BLaER1 treated with 17β-estradiol and CSF1 and Interleukin-3, amounts not matched to agents 10 nM and 100 nM (cell line): ENCODE measurements around the gene MDFI.

Source experiments
- H3K27ac ChIP-seq, 11 experiments: shearing (Covaris generic); formaldehyde crosslinking; 2 replicates each; pipeline ENCODE4 v1.8.1; 2022
- H3K27me3 ChIP-seq, 11 experiments: shearing (Covaris generic); formaldehyde crosslinking; 2 replicates each; pipeline ENCODE4 v1.8.1; 2022
- H3K36me3 ChIP-seq, 11 experiments: shearing (Covaris generic); formaldehyde crosslinking; 2 replicates each; pipeline ENCODE4 v1.8.1; 2022
- H3K4me1 ChIP-seq, 10 experiments: shearing (Covaris generic); formaldehyde crosslinking; 2 replicates each; pipeline ENCODE4 v1.8.1; 2022
- H3K4me2 ChIP-seq, 11 experiments: shearing (Covaris generic); formaldehyde crosslinking; 2 replicates each; pipeline ENCODE4 v1.8.1; 2022
- H3K4me3 ChIP-seq, 10 experiments: shearing (Covaris generic); formaldehyde crosslinking; 2 replicates each; pipeline ENCODE4 v1.8.1; 2022
- H3K9ac ChIP-seq, 11 experiments: shearing (Covaris generic); formaldehyde crosslinking; 2 replicates each; pipeline ENCODE4 v1.8.1; 2022
- H3K9me3 ChIP-seq, 11 experiments: shearing (Covaris generic); formaldehyde crosslinking; replicated peaks in 1 of 11; 2 replicates each; pipeline ENCODE4 v1.8.1; 2022
- H4K20me1 ChIP-seq, 11 experiments: shearing (Covaris generic); formaldehyde crosslinking; 2 replicates each; pipeline ENCODE4 v1.8.1; 2022
- Cebpa-rat ChIP-seq, 11 experiments: shearing (Covaris generic); IDR thresholded peaks; 2 replicates each; pipeline ENCODE4 v1.8.1; 2022

The MDFI gene

GRCh38 chr6:41624621-41625380 lies 13.5 kb upstream of the MDFI start:
- H3K4me1 ChIP-seq = peaks cover 53 to 77% (median 67%) of the 10 kb centered on the region in 10 experiments
- no peak for TF ChIP-seq Cebpa-rat (IDR thresholded peaks at IDR 0.05)
- H3K4me2 ChIP-seq = peak overlapping the region; percentile 63 to 85 (median 74)
- peaks cover 13 to 26% (median 22%) of the 10 kb centered on the region in 11 experiments for H3K9me3 ChIP-seq
- H3K36me3 ChIP-seq = no peaks in the 10 kb centered on the region
- H3K4me3 ChIP-seq = peak overlapping the region in 3 of 10 experiments; percentile 10 to 43 (median 32); a peak in 5 of 20 replicates
- H3K9ac ChIP-seq = peak overlapping the region in 7 of 11 experiments; percentile 38 to 73 (median 64); a peak in 13 of 22 replicates
- no peaks in the 10 kb centered on the region for H3K27me3 ChIP-seq
- no peaks in the 10 kb centered on the region for H4K20me1 ChIP-seq
- peak overlapping the region in 9 of 11 experiments; percentile 25 to 88 (median 77); a peak in 17 of 22 replicates for H3K27ac ChIP-seq

- no peak for TF ChIP-seq Cebpa-rat (IDR thresholded peaks at IDR 0.05)
- Histone ChIP-seq H3K9ac (peak overlapping the region in 7 of 11 experiments; percentile 32 to 73 (median 64); a peak in 12 of 22 replicates), H3K27me3 (no peaks in the 10 kb centered on the region), H3K36me3 (no peaks in the 10 kb centered on the region), H3K27ac (peak overlapping the region in 9 of 11 experiments; percentile 16 to 88 (median 77); a peak in 17 of 22 replicates), H3K4me2 (peak overlapping the region; percentile 63 to 85 (median 74)), H4K20me1 (no peaks in the 10 kb centered on the region), H3K9me3 (peaks cover 11 to 22% (median 18%) of the 10 kb centered on the region in 11 experiments), H3K4me3 (peak overlapping the region in 2 of 10 experiments; percentile 32 to 43; a peak in 5 of 20 replicates), H3K4me1 (peaks cover 53 to 82% (median 69%) of the 10 kb centered on the region in 10 experiments)
Observed at GRCh38 chr6:41625442-41625841, 12.8 kb upstream of the MDFI start.

DNA sequence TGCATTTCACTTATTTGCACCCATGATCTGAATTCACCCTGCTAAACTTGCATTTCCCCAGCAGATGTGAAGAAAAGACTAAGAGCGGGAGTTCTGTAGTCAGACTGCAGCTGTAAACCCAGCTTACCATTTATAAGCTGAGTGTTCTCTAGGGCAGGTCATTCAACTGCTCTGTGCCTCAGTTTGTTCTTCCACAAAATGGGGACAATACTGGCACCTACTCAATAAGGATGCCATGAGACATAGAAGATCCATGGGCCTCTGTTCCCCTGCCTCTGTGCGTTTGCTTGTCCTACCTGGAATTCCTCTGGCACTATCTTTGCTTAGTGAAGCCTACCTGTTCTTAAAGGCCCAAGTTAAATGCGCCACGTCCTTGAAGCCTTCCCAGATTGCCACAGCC lies 12.2 kb upstream of the MDFI start:
- H3K27ac ChIP-seq = peak overlapping the region in 8 of 11 experiments; percentile 68 to 88 (median 78); a peak in 16 of 22 replicates
- no peak for TF ChIP-seq Cebpa-rat (IDR thresholded peaks at IDR 0.05)
- H3K4me1 ChIP-seq = peaks cover 53 to 87% (median 69%) of the 10 kb centered on the region in 10 experiments

DNA sequence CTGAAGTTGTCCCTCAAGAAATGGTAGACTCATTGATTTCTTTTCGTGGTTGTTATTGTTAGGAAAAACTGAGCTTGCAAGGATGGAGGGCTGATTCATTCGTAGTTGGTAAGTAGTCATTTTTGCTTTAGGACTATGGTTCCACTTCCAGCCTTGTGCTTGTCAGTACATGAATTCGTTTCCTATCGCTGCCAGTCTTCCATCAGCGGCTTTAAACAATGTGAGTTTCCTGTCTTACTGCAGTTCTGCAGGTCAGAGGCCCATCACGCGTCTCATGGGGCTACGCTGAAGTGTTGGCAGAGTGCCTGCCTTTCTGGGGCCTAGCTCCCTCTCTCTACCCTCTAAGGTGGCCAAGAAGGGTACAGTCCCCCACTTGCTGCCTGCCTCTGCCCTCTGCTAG lies 11.4 kb upstream of the MDFI start:
- H3K27me3 ChIP-seq = no peaks in the 10 kb centered on the region
- no peaks in the 10 kb centered on the region for H4K20me1 ChIP-seq
- H3K36me3 ChIP-seq = no peaks in the 10 kb centered on the region
- H3K4me1 ChIP-seq = peaks cover 53 to 87% (median 70%) of the 10 kb centered on the region in 10 experiments
- no peak for TF ChIP-seq Cebpa-rat (IDR thresholded peaks at IDR 0.05)
- H3K9me3 ChIP-seq = peaks cover 0 to 9% (median 4%) of the 10 kb centered on the region in 11 experiments; a peak in 12 of 22 replicates
- H3K4me3 ChIP-seq = peak overlapping the region in 1 of 10 experiments; percentile 3; a peak in 1 of 20 replicates
- peak overlapping the region in 9 of 11 experiments; percentile 50 to 88 (median 77); a peak in 18 of 22 replicates for H3K27ac ChIP-seq
- H3K4me2 ChIP-seq = peak overlapping the region; percentile 63 to 85 (median 74)
- H3K9ac ChIP-seq = peak overlapping the region in 9 of 11 experiments; percentile 51 to 74 (median 64); a peak in 17 of 22 replicates

More for the DNA sequence above, 12.2 kb upstream of the MDFI start:
- H3K36me3 ChIP-seq = no peaks in the 10 kb centered on the region
- H3K9me3 ChIP-seq = peaks cover 6 to 16% (median 13%) of the 10 kb centered on the region in 11 experiments
- peak overlapping the region in 6 of 11 experiments; percentile 61 to 74 (median 67); a peak in 10 of 22 replicates for H3K9ac ChIP-seq
- no peaks in the 10 kb centered on the region for H3K27me3 ChIP-seq
- H4K20me1 ChIP-seq = no peaks in the 10 kb centered on the region
- no peak overlapping the region for H3K4me3 ChIP-seq
- H3K4me2 ChIP-seq = peak overlapping the region; percentile 63 to 85 (median 74)

DNA sequence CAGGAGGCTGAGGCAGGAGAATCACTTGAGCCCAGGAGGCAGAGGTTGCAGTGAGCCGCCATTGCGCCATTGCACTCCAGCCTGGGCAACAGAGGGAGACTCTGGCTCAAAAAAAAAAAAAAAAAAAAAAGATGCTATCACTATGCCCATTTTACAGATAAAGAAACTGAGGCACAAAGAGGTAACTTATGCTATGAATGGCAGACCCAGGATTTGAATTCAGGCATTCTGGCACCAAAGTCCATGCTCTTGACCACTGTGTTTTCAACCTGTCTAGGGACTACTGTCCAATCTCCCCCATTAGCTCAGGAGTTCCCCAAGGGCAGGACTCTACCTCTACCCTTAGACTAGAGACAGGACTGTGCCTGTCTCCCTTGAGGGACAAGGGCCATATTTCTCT lies 9.1 kb upstream of the MDFI start:
- H3K27me3 ChIP-seq = no peaks in the 10 kb centered on the region
- TF ChIP-seq Cebpa-rat (IDR thresholded peaks at IDR 0.05) = no peak
- no peak overlapping the region for H3K4me2 ChIP-seq
- no peak overlapping the region for H3K4me3 ChIP-seq
- H3K9me3 ChIP-seq = no peaks in the 10 kb centered on the region
- no peaks in the 10 kb centered on the region for H4K20me1 ChIP-seq
- H3K36me3 ChIP-seq = no peaks in the 10 kb centered on the region
- peaks cover 37 to 82% (median 63%) of the 10 kb centered on the region in 10 experiments for H3K4me1 ChIP-seq
- H3K9ac ChIP-seq = no peak overlapping the region
- no peak overlapping the region for H3K27ac ChIP-seq

DNA sequence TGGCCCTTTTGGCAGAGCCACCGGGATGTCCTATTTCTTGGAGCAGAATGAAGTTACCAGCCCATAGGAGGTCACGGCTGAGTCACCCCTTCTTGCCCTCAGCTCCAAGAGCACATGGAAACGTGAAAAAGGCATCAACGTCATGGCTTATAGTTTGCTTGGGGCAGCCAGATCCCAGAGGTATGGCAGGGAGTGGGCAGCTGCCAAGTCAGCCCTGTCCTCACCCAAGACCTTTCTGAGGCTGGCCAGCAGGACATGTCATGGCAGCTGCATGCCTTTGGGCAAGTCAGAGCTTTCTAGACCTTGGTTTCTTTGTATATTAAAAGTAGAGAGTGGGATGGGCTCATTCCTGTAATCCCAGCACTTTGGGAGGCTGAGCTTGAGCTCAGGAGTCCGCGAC lies 8.2 kb upstream of the MDFI start:
- TF ChIP-seq Cebpa-rat (IDR thresholded peaks at IDR 0.05) = no peak
- H3K4me1 ChIP-seq = peaks cover 37 to 82% (median 63%) of the 10 kb centered on the region in 10 experiments
- peak overlapping the region in 4 of 11 experiments; percentile 4 to 21 (median 14); a peak in 6 of 22 replicates for H3K4me2 ChIP-seq
- no peaks in the 10 kb centered on the region for H4K20me1 ChIP-seq
- no peaks in the 10 kb centered on the region for H3K36me3 ChIP-seq
- H3K9me3 ChIP-seq = no peaks in the 10 kb centered on the region
- no peak overlapping the region for H3K9ac ChIP-seq
- H3K27me3 ChIP-seq = no peaks in the 10 kb centered on the region
- H3K27ac ChIP-seq = no peak overlapping the region
- no peak overlapping the region for H3K4me3 ChIP-seq

DNA sequence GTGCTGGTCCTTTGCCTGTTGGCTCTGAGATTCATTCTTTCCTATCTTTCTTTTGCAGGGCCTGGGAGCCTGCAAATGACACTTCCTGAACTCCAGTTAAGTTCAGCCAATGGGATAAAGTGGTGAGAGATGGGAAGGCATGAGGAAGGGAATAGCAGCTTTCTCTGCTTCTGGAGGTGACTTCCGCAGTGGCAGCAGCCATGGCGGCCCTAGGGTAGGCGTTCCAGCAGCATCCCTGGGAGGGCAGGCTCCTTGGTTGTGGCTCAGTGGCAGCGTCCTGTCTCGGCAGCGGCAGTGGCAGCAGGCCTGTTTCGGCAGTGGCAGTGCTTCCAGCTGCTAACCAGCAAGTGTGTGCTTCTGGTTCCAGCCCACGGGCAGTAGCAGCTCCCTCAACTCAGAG lies 7.3 kb upstream of the MDFI start:
- Histone ChIP-seq H3K9ac (no peak overlapping the region), H4K20me1 (no peaks in the 10 kb centered on the region), H3K4me3 (no peak overlapping the region), H3K4me2 (peak overlapping the region in 3 of 11 experiments; percentile 4 to 16 (median 4); a peak in 1 of 22 replicates), H3K4me1 (peaks cover 33 to 82% (median 63%) of the 10 kb centered on the region in 10 experiments), H3K9me3 (no peaks in the 10 kb centered on the region), H3K27me3 (no peaks in the 10 kb centered on the region), H3K36me3 (no peaks in the 10 kb centered on the region), H3K27ac (no peak overlapping the region)
- TF ChIP-seq Cebpa-rat (IDR thresholded peaks at IDR 0.05) = no peak

GRCh38 chr6:41633056-41633634 lies 5.1 kb upstream of the MDFI start:
- Histone ChIP-seq H3K4me2 (peak overlapping the region in 10 of 11 experiments; percentile 49 to 99 (median 88); a peak in 18 of 22 replicates), H3K27ac (peak overlapping the region in 5 of 11 experiments; percentile 7 to 31 (median 14); a peak in 6 of 22 replicates), H3K27me3 (peaks cover 0 to 10% (median 0%) of the 10 kb centered on the region in 11 experiments; a peak in 3 of 22 replicates), H3K4me3 (no peak overlapping the region), H3K4me1 (peaks cover 29 to 81% (median 63%) of the 10 kb centered on the region in 10 experiments), H3K9ac (peak overlapping the region in 2 of 11 experiments; percentile 15 to 50; a peak in 2 of 22 replicates), H4K20me1 (no peaks in the 10 kb centered on the region), H3K36me3 (no peaks in the 10 kb centered on the region), H3K9me3 (no peaks in the 10 kb centered on the region)
- TF ChIP-seq Cebpa-rat (IDR thresholded peaks at IDR 0.05) = no peak; a peak in 1 of 22 replicates
